ENCODE measurements around the gene AOPEP. TPM values are rescaled to one million over a fixed set of nuclear protein-coding genes. Genes with fewer than 3 reads are reported as not detected.

AOPEP gene
- total RNA-seq, 4 donors from 2014 or later: 18.8 to 81.0 (median 32.1) TPM

DNA sequence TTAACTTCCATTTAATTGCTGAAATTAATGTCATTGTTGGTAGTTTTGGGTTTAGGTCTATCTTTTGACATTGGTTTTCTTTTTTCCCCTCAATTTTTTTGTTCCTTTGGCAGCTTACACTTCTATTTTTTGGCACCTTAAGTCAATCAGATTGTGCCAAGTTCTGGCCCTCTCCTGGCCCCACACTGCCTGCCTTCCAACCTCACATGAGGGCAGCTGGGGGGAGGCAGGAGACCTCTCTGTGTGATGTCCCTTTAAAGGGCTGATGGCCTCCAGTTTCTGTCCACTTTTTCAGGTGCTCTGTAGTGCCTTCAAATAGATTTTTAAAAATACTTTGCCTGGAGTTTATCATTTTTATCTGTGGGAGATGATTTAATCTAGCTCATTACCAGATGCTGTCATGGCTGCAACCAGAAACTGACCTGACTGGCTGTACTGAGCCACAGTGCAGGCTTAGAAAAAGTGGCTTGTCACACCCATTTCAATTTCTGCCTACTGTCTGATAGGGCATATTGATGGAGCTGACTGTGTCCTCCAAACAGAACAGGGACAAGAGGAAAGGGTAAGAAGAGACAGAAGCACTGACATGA is 394.4 kb downstream of the AOPEP start:
- TF ChIP-seq, protein P1, sequence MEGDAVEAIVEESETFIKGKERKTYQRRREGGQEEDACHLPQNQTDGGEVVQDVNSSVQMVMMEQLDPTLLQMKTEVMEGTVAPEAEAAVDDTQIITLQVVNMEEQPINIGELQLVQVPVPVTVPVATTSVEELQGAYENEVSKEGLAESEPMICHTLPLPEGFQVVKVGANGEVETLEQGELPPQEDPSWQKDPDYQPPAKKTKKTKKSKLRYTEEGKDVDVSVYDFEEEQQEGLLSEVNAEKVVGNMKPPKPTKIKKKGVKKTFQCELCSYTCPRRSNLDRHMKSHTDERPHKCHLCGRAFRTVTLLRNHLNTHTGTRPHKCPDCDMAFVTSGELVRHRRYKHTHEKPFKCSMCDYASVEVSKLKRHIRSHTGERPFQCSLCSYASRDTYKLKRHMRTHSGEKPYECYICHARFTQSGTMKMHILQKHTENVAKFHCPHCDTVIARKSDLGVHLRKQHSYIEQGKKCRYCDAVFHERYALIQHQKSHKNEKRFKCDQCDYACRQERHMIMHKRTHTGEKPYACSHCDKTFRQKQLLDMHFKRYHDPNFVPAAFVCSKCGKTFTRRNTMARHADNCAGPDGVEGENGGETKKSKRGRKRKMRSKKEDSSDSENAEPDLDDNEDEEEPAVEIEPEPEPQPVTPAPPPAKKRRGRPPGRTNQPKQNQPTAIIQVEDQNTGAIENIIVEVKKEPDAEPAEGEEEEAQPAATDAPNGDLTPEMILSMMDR (IDR thresholded peaks at IDR 0.05; ENCODE audit: low read depth): no peak

DNA sequence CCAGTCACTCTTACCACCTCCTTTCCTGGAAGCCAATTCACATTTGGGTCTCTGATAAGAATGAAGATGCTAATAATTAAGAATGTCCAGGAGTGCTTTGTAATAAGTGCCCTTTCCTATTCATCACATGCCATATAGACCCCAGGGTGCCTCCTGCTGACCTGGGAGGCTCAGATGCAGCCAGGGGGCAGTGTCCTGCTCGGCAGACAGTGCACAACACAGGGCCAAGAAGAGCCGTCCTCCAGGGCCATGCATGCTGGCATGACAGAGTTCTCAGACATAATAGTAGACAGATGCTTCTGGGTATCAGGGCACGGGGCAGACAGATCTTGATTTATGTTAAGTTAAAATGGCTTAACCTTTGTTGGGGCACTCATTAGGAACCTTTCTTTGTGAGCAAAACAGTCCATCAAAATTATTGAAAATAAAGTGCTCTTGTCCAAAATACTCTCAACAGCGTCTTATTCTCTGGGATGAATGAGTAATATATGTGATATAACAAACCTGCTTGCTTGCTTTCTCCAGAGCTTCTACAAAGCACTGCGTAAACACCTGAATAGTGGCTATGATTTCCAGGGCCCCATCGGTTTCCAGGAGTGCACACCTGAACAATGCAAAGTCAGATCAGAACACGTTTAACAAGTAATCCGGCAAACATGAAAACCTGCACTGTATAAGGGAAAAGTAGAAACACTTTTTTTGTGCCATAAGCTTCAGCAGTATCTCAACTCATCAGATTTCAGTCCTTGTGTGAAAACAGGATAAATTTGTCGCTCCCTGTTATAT is 398.3 kb downstream of the AOPEP start:
- TF ChIP-seq, protein P1 (IDR thresholded peaks at IDR 0.05; ENCODE audit: low read depth): no peak

- TF ChIP-seq, protein P1 (IDR thresholded peaks at IDR 0.05; ENCODE audit: low read depth): no peak
Observed at GRCh38 chr9:95125652-95126051, 399.2 kb downstream of the AOPEP start.

DNA sequence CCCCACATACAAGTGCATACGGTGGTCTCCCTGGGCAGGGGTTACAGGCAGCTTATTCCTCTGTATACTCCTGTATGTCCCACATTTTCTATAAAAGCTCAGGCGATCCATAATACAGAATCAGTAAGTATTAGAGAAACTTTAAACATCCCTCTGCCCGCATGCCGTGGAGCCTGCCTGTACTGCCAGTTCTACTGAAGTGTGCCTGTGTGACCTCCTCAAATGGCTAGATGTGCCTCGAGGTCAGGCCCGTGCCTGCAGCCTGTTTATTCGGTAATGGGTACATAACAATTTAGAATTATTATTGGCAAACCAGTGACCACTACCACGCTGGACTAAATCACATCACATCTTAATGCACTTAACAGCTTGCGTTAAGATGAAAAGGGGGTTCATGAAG is 400.2 kb downstream of the AOPEP start:
- TF ChIP-seq, protein P1 (IDR thresholded peaks at IDR 0.05; ENCODE audit: low read depth): no peak

DNA sequence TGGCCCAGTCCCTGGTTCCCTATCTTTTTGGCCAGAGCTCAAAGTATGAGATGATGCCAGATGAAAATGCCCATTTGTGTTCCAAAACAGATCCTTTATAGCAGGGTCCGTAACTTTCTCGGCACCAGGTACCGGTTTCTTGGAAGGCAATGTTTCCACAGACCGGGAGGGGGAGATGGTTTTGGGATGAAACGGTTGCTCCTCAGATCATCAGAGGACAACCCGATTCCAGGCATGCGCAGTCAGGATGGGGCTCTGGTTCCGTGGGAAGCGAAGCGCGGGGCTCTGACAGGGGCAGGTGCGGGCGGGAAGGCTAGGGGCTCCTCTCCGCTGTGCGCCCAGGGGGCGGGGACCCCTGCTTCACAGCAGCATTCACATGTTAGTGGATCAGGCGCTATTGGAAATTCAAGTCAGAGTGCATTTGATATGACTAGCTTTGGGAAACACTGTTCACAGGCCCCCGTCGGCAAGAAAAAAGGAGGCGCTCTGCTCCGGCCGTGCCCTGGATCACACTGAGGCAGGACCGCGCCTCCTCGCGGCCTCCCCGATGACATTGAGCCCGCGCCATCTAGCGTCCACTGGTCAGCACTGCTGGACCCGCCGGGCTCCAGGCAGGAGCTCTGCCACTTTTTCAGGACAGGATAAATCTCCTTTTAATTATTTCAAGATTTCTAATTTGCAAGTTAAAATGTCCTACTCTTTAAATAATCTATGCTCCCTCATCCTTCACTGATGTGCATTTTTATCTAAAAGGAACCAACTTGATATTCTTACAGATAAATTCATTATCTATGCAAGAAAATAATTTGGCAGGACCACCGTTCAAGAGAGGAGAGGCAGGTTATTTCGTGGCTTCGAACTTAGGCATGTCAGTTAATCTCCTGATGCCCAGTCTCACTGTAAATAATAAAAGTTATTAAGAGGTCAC is 401.0 kb downstream of the AOPEP start:
- TF ChIP-seq, protein P1 (IDR thresholded peaks at IDR 0.05; ENCODE audit: low read depth): no peak

DNA sequence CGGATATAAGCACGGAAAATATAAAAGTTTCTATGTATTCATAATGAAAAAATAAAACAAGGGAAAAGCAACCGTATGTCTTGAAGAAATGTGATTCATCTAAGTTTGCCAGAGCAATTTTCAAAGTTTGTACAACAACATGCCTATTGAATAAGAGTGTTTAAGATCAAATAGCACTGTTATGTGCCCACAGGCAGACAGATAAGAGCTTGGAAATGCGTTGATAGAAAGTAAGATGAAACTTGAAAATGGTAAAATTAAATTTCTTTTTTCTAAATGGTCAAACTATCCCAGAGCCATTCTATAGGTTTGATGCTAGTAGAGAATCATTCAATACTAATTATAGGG is 401.7 kb downstream of the AOPEP start:
- TF ChIP-seq, protein P1 (IDR thresholded peaks at IDR 0.05; ENCODE audit: low read depth): no peak
